DOHH2 (cell line): ENCODE results near the gene C14orf132.

Experiments
- H3F3A ChIP-seq: fragments of 200-600 bp; sonication (generic), shearing (Covaris generic); 2 replicates; pipeline ENCODE4 v1.6.0; 2016; ENCODE audit warnings: antibody characterized with exemption, mild to moderate bottlenecking; ENCODE audit not compliant: control insufficient read depth, insufficient read depth
- H3K27ac ChIP-seq: fragments of 200-600 bp; sonication (generic); 2 replicates; pipeline ENCODE4 v1.5.1; 2014; ENCODE audit warnings: low read depth, mild to moderate bottlenecking, low read length, moderate library complexity
- H3K27me3 ChIP-seq: fragments of 200-600 bp; sonication (generic); 2 replicates; pipeline ENCODE4 v1.6.1; 2014; ENCODE audit warnings: mild to moderate bottlenecking, low read length, mixed read lengths; ENCODE audit not compliant: control insufficient read depth
- H3K36me3 ChIP-seq: fragments of 200-600 bp; sonication (generic); 2 replicates; pipeline ENCODE4 v1.6.1; 2014; ENCODE audit warnings: mild to moderate bottlenecking, low read length, moderate library complexity, mixed read lengths; ENCODE audit not compliant: control insufficient read depth
- H3K4me1 ChIP-seq: fragments of 200-600 bp; sonication (generic); 2 replicates; pipeline ENCODE4 v1.6.1; 2014; ENCODE audit warnings: mild to moderate bottlenecking, low read length, mixed read lengths; ENCODE audit not compliant: control insufficient read depth
- H3K4me2 ChIP-seq: fragments of 200-600 bp; sonication (generic); 2 replicates; pipeline ENCODE4 v1.6.0; 2014; ENCODE audit warnings: mild to moderate bottlenecking, low read length, moderate library complexity
- H3K4me3 ChIP-seq: fragments of 200-600 bp; sonication (generic); 2 replicates; pipeline ENCODE4 v1.5.1; 2014; ENCODE audit warnings: mild to moderate bottlenecking, low read length, mixed read lengths
- H3K79me2 ChIP-seq: fragments of 200-600 bp; sonication (generic); 2 replicates; pipeline ENCODE4 v1.6.1; 2014; ENCODE audit warnings: mild to moderate bottlenecking, low read length, mixed read lengths; ENCODE audit not compliant: control insufficient read depth
- H3K9me2 ChIP-seq: fragments of 200-600 bp; sonication (generic); replicated peaks from 2 replicates; pipeline ENCODE4 v1.6.1; 2014; ENCODE audit warnings: mild to moderate bottlenecking, low read length, mixed read lengths; ENCODE audit not compliant: control insufficient read depth
- H3K9me3 ChIP-seq: fragments of 200-600 bp; sonication (generic); 2 replicates; pipeline ENCODE4 v1.6.1; 2014; ENCODE audit warnings: antibody characterized with exemption, low read length, mixed read lengths; ENCODE audit not compliant: control insufficient read depth, insufficient read depth
- H4K20me1 ChIP-seq: fragments of 200-600 bp; sonication (generic); 2 replicates; pipeline ENCODE4 v1.6.0; 2014; ENCODE audit warnings: low read depth, mild to moderate bottlenecking, antibody characterized with exemption, low read length, moderate library complexity; ENCODE audit not compliant: control insufficient read depth, insufficient read depth
- CTCF ChIP-seq: fragments of 200-600 bp; sonication (generic); IDR thresholded peaks from one replicate; pipeline ENCODE4 v1.5.1; 2014; ENCODE audit warnings: antibody characterized with exemption, mild to moderate bottlenecking, low read depth, low read length; ENCODE audit not compliant: poor library complexity, severe bottlenecking
- EZH2phosphoT487 ChIP-seq: fragments of 200-600 bp; sonication (generic); IDR thresholded peaks from 2 replicates; pipeline ENCODE4 v1.6.1; 2017; ENCODE audit warnings: borderline replicate concordance, mild to moderate bottlenecking, antibody characterized with exemption, low read length, moderate library complexity, mixed read lengths

The C14orf132 gene

GRCh38 chr14:96059519-96060135 lies 20.5 kb downstream of the C14orf132 start:
- H3K36me3 ChIP-seq, result no peaks in the 10 kb centered on the region
- H3K4me3 ChIP-seq, result no peak overlapping the region
- peaks cover 6% of the 10 kb centered on the region for H3K27me3 ChIP-seq
- no peaks in the 10 kb centered on the region for H3K9me3 ChIP-seq
- H3K9me2 ChIP-seq, result no peaks in the 10 kb centered on the region
- H3K27ac ChIP-seq, result no peak overlapping the region
- H3K4me2 ChIP-seq, result no peak overlapping the region
- no peaks in the 10 kb centered on the region for H3F3A ChIP-seq
- no peaks in the 10 kb centered on the region for H4K20me1 ChIP-seq
- no peaks in the 10 kb centered on the region for H3K79me2 ChIP-seq
- H3K4me1 ChIP-seq, result no peaks in the 10 kb centered on the region
- no peak for TF ChIP-seq CTCF
- no peak for TF ChIP-seq EZH2phosphoT487

- H3K27ac ChIP-seq, result no peak overlapping the region
- H3F3A ChIP-seq, result no peaks in the 10 kb centered on the region
- H3K27me3 ChIP-seq, result peaks cover 11% of the 10 kb centered on the region
- H3K9me3 ChIP-seq, result no peaks in the 10 kb centered on the region
- TF ChIP-seq CTCF, result no peak
- no peak for TF ChIP-seq EZH2phosphoT487
- no peaks in the 10 kb centered on the region for H3K4me1 ChIP-seq
- no peaks in the 10 kb centered on the region for H4K20me1 ChIP-seq
- H3K4me2 ChIP-seq, result no peak overlapping the region
- H3K36me3 ChIP-seq, result no peaks in the 10 kb centered on the region
- no peak overlapping the region for H3K4me3 ChIP-seq
- H3K79me2 ChIP-seq, result no peaks in the 10 kb centered on the region
- H3K9me2 ChIP-seq, result no peaks in the 10 kb centered on the region
Observed at GRCh38 chr14:96060186-96060933, 21.2 kb downstream of the C14orf132 start.

GRCh38 chr14:96062010-96062409 lies 22.8 kb downstream of the C14orf132 start:
- no peaks in the 10 kb centered on the region for H3K4me1 ChIP-seq
- H3K9me3 ChIP-seq, result no peaks in the 10 kb centered on the region
- no peak overlapping the region for H3K4me2 ChIP-seq
- H3K36me3 ChIP-seq, result no peaks in the 10 kb centered on the region
- H4K20me1 ChIP-seq, result no peaks in the 10 kb centered on the region
- no peak overlapping the region for H3K4me3 ChIP-seq
- H3F3A ChIP-seq, result no peaks in the 10 kb centered on the region
- no peaks in the 10 kb centered on the region for H3K79me2 ChIP-seq
- H3K27me3 ChIP-seq, result peaks cover 19% of the 10 kb centered on the region
- no peaks in the 10 kb centered on the region for H3K9me2 ChIP-seq
- TF ChIP-seq CTCF (no peak), EZH2phosphoT487 (no peak)
- H3K27ac ChIP-seq, result no peak overlapping the region
